PC-9 (cell line): ENCODE results near the gene DPH6.

Experiments
- CTCF ChIP-seq: fragments of 200-600 bp; sonication (generic); conservative IDR thresholded peaks from 2 replicates; pipeline ENCODE4 v1.6.1; 2017; ENCODE audit warnings: mixed run types, antibody characterized with exemption, mild to moderate bottlenecking, moderate library complexity
- EZH2 ChIP-seq: fragments of 200-600 bp; sonication (generic); IDR thresholded peaks from 2 replicates; pipeline ENCODE4 v1.8.0; 2017; ENCODE audit warnings: antibody characterized with exemption, low read depth

DNA sequence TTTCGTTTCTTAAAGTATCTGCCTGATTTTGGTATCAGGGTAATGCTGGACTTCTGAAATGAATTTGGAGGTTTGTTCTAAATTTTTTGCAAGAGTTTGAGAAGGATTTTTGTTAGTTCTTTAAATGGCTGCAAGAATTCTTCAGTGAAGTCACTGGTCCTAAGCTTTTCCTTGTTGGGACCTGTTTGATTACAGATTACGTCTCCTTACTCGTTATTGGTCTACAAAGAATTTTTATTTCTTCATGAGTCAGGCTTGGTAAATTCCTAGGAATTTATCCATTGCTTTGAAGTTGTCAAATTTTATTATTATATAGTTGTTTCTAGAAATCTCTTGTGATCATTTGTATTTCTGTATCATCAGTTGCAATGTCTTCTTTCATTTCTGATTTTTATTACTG is 196.0 kb downstream of the DPH6 start:
- no peak for TF ChIP-seq EZH2
- TF ChIP-seq CTCF: no peak
